Heart left ventricle (tissue), 16 donors: ENCODE results near the gene COX4I1. TPM values are rescaled to one million over a fixed set of nuclear protein-coding genes. Genes with fewer than 3 reads are reported as not detected.
A peak's percentile ranks its signal among the peaks of the same experiment; 100 is the strongest.

Experiments
- ATAC-seq, 4 donors: fragments of 200-7000 bp; cut with Tn5 transposase; one replicate each; pipeline ENCODE4 v1.9.1; 2020 to 2022; ENCODE audit warnings: moderate library complexity in 4 of 4, mild to moderate bottlenecking in 3 of 4, moderate number of reproducible peaks in 1 of 4
- DNase-seq, 5 donors: peaks; one replicate each; pipeline ENCODE4 v3.0.0-alpha.2; 2020
- H3K27ac ChIP-seq, 12 donors: fragments of 200-600 bp; sonication (generic) in 4 of 12; one replicate each; pipeline versions ENCODE4 v1.5.0 to v1.8.0; 2016 to 2022; ENCODE audit warnings: mild to moderate bottlenecking in 2 of 12
- H3K27me3 ChIP-seq, 9 donors: fragments of 200-600 bp; sonication (generic) in 2 of 9; one replicate each; pipeline versions ENCODE4 v1.5.1 to v1.8.0; 2016 to 2022; ENCODE audit warnings: mild to moderate bottlenecking in 3 of 9
- H3K36me3 ChIP-seq, 9 donors: fragments of 200-600 bp; sonication (generic) in 2 of 9; one replicate each; pipeline versions ENCODE4 v1.5.0 to v1.8.0; 2018 to 2022; ENCODE audit warnings: mild to moderate bottlenecking in 2 of 9
- H3K4me1 ChIP-seq, 12 donors: fragments of 200-600 bp; sonication (generic) in 4 of 12; one replicate each; pipeline versions ENCODE4 v1.5.0 to v1.8.0; 2016 to 2022; ENCODE audit warnings: mild to moderate bottlenecking in 3 of 12
- H3K4me3 ChIP-seq, 12 donors: fragments of 200-600 bp; sonication (generic) in 4 of 12; one replicate each; pipeline versions ENCODE4 v1.5.0 to v1.8.0; 2017 to 2022; ENCODE audit warnings: mild to moderate bottlenecking in 9 of 12, moderate library complexity in 4 of 12
- H3K9me3 ChIP-seq, 12 donors: fragments of 200-600 bp; sonication (generic) in 4 of 12; one replicate each; pipeline versions ENCODE4 v1.5.0 to v1.8.0; 2016 to 2022; ENCODE audit warnings: mild to moderate bottlenecking in 1 of 12
- POLR2A ChIP-seq, 2 donors: fragments of 450-650 bp; IDR thresholded peaks; one replicate each; pipeline ENCODE4 v1.6.1; 2017; ENCODE audit warnings: antibody characterized with exemption in 2 of 2, mild to moderate bottlenecking in 2 of 2, moderate library complexity in 2 of 2
- WGBS, 4 donors: extraction: QIAGEN DNeasy Blood & Tissue Kit in 2 of 4; methylation state at CpG; one replicate each; pipeline versions ENCODE4 v1.1.5 to v1.1.7; 2013 to 2018; 5-methylcytosine and 5-hydroxymethylcytosine counted together
- intact Hi-C, 10 donors: fragments of 100-400 bp; cut with DNase I; formaldehyde crosslinking; loops; one replicate each; pipeline versions ENCODE4 v1.11.1 to v1.14.2; 2022
- polyA plus RNA-seq, 2 donors: library from polyadenylated mRNA; stranded (reverse); fragments of 200-250 nt; gene quantifications; one replicate each; pipeline ENCODE4 v1.2.3, GENCODE V29; 2013
- total RNA-seq, 9 donors: library from RNA; depleted of rRNA in 2 of 9; stranded (reverse); fragments of >200 nt in 2 of 9; fragmentation: NEBNext Ultra II Directional in 3 of 9; extraction: Animal tissue kit (Norgen Biotek cat#: 25700) in 3 of 9; gene quantifications; one replicate each; pipeline versions ENCODE4 v1.1.0 to v1.2.4, GENCODE V29; 2016 to 2023
- TF ChIP-seq, protein P1 (sequence below), 12 donors: fragments of 200-600 bp; sonication (generic) in 4 of 12; IDR thresholded peaks; one replicate each; pipeline versions ENCODE4 v1.5.0 to v1.8.0; 2018 to 2022; ENCODE audit warnings: antibody characterized with exemption in 12 of 12, mild to moderate bottlenecking in 5 of 12
- donor health status: ischemic (EF 13 %, LVEDD 7.1; RV severe dilation, severe dysfunction).
- donor health status: healthy with polysubstance abuse.
- donor health status: DM: no; HTN: yes; CAD: no.
- donor health status: DM: no; HTN: no; CAD: no.
- donor health status: ischemic (EF 25% LVEDD 6.9; RV normal size, moderate dysfunction).
- donor health status: ischemic (EF 25% LVEDD 5.7; RV mildly dilated, moderate dysfunction).
- donor health status: healthy.
- donor health status: DM: yes; HTN: yes; CAD: no.
- donor health status: ischemic (EF 35%, LVEDD 5.7; RV mildly dilated, moderate dysfunction).
- donor health status: nonischemic (EF 11% LVEDD 7.7; RV severe dilation, severe dysfunction).
- donor health status: DM: yes; HTN: yes; CAD: no.
- donor health status: PGD.
- donor health status: ischemic (EF 29% LVEDD 5.4; RV normal size, mild dysfunction).
- donor health status: nonischemic (EF 23%, LVEDD 6.1; RV moderate dilation, normal function).

COX4I1 gene
- total and polyA plus RNA-seq, 11 donors = 1,047 to 5,448 (median 1,793) TPM

DNA sequence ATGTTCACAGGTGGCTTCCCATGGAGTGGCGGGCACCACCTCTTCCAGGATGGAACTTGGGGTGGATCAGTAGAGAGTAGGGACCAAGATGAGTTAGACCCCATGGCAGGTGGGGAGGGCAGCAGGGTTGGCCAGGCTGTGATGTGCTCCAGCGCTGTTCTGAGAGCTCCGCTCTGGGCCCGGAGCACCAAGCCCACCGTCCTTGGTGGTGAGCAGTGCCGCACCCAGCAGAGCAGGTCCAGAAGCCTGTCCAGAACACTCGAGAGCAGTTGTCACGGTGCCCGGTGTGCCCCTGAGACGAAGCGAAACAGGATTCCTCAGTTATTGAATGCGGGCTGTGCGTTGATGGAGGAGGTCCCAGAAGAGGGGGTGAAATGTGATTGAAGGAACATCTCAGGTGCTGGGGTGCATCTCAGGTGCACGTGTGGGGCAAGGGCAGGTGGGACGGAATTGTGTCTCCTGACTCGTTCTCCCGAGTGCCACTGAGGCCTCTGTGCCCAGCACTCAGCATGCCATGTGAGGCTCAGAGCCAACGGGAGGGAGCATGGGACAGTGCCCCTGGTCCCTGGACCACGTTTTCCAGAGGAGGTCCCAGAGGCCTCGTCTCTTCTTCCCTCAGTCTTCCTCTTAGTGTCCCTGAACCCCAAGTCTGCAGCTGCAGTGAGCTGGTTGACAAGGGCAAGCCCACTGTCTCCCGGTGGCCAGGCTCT lies 39.5 kb downstream of the COX4I1 start:
- intact Hi-C loops = no loop called here
- DNase-seq (peak in 1 of 5 donors; percentile 51), ATAC-seq (no peak)
- peaks cover 0 to 15% (median 0%) of the 10 kb centered on the region in 12 donors for H3K4me1 ChIP-seq
- H3K27ac ChIP-seq = no peak overlapping the region
- 88 to 96% (median 90%) methylated on average over 18 to 21 of the region's 21 CpGs for WGBS, 4 donors
- no peaks in the 10 kb centered on the region for H3K36me3 ChIP-seq
- peaks cover 0 to 3% (median 0%) of the 10 kb centered on the region in 12 donors for H3K9me3 ChIP-seq
- no peak overlapping the region for H3K4me3 ChIP-seq
- TF ChIP-seq, protein P1, sequence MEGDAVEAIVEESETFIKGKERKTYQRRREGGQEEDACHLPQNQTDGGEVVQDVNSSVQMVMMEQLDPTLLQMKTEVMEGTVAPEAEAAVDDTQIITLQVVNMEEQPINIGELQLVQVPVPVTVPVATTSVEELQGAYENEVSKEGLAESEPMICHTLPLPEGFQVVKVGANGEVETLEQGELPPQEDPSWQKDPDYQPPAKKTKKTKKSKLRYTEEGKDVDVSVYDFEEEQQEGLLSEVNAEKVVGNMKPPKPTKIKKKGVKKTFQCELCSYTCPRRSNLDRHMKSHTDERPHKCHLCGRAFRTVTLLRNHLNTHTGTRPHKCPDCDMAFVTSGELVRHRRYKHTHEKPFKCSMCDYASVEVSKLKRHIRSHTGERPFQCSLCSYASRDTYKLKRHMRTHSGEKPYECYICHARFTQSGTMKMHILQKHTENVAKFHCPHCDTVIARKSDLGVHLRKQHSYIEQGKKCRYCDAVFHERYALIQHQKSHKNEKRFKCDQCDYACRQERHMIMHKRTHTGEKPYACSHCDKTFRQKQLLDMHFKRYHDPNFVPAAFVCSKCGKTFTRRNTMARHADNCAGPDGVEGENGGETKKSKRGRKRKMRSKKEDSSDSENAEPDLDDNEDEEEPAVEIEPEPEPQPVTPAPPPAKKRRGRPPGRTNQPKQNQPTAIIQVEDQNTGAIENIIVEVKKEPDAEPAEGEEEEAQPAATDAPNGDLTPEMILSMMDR (IDR thresholded peaks at IDR 0.05) = no peak
- TF ChIP-seq POLR2A (IDR thresholded peaks at IDR 0.05) = no peak
- H3K27me3 ChIP-seq = peaks cover 0 to 43% (median 10%) of the 10 kb centered on the region in 9 donors

DNA sequence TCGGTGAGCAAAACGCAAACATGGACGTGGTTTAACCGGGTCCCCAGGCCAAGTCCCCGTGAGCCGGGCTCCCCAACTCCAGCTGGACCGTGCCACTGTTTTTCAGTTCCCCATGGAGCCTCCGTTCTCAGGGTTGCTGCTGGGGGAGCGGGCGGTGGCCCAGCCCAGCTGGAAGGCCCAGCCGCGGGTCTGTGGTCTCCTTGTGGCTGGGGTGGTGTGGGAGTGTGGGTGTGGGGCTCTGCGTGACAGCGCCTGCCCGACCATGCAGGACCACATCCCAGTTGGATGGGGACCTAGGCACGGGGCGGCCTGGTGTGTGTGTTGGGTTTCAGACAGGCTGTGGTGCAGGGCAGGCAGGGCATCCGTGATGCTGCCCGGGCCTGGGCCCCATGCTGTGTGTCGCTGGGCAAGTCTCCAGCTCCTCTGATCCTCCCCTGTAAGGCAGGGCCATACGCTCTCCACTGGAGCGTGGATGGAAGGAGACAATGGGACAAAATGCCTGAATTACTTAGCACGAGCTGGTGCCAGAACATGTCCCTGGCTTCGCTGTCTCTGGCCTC lies 40.3 kb downstream of the COX4I1 start:
- ATAC-seq = peak in 1 of 4 donors; percentile 14
- 88 to 93% (median 89%) methylated on average over 15 to 24 of the region's 24 CpGs for WGBS, 4 donors
- DNase-seq = no peak
- H3K9me3 ChIP-seq = peaks cover 0 to 3% (median 0%) of the 10 kb centered on the region in 12 donors
- H3K27me3 ChIP-seq = peaks cover 0 to 43% (median 10%) of the 10 kb centered on the region in 9 donors
- no peak overlapping the region for H3K27ac ChIP-seq
- intact Hi-C loops = no loop called here
- no peaks in the 10 kb centered on the region for H3K36me3 ChIP-seq
- TF ChIP-seq, protein P1 (IDR thresholded peaks at IDR 0.05) = no peak
- no peak for TF ChIP-seq POLR2A (IDR thresholded peaks at IDR 0.05)
- H3K4me1 ChIP-seq = peaks cover 0 to 15% (median 0%) of the 10 kb centered on the region in 12 donors
- no peak overlapping the region for H3K4me3 ChIP-seq

GRCh38 chr16:85840395-85840794 lies 40.9 kb downstream of the COX4I1 start:
- WGBS, 4 donors = 76 to 80% (median 79%) methylated on average over 8 to 9 of the region's 9 CpGs
- Histone ChIP-seq H3K4me1 (peaks cover 0 to 15% (median 0%) of the 10 kb centered on the region in 12 donors), H3K4me3 (no peak overlapping the region), H3K27ac (no peak overlapping the region), H3K36me3 (no peaks in the 10 kb centered on the region), H3K9me3 (peaks cover 0 to 3% (median 0%) of the 10 kb centered on the region in 12 donors), H3K27me3 (peaks cover 0 to 40% (median 12%) of the 10 kb centered on the region in 9 donors)
- ATAC-seq (no peak), DNase-seq (no peak)
- intact Hi-C loops = no loop called here
- TF ChIP-seq POLR2A (IDR thresholded peaks at IDR 0.05) = no peak
- TF ChIP-seq, protein P1 (IDR thresholded peaks at IDR 0.05) = no peak

DNA sequence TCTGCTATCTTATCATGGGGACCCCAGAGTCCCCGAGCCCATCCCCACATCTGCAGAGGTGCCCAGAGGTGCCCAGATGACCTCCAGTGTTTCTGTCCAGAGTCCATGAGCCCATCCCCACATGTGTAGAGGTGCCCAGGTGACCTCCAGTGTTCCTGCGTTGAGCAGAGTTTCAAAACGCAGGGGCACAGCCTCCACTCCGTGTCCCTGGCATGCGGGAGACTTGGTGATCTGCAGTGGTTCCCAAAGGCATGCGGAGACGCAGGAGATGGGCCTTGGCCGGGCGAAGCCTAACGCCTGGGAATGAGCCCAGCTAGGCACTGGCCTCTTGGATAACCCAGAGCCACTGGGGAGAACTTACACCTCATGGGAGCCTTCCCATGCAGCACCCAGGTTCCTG lies 41.3 kb downstream of the COX4I1 start:
- H3K36me3 ChIP-seq = no peaks in the 10 kb centered on the region
- intact Hi-C loops = no loop called here
- ATAC-seq (no peak), DNase-seq (no peak)
- peaks cover 0 to 37% (median 13%) of the 10 kb centered on the region in 9 donors for H3K27me3 ChIP-seq
- peaks cover 0 to 15% (median 0%) of the 10 kb centered on the region in 12 donors for H3K4me1 ChIP-seq
- no peak overlapping the region for H3K4me3 ChIP-seq
- 77 to 100% (median 89%) methylated on average over 7 to 10 of the region's 10 CpGs for WGBS, 4 donors
- TF ChIP-seq, protein P1 (IDR thresholded peaks at IDR 0.05) = no peak
- TF ChIP-seq POLR2A (IDR thresholded peaks at IDR 0.05) = no peak
- peaks cover 0 to 3% (median 0%) of the 10 kb centered on the region in 12 donors for H3K9me3 ChIP-seq
- no peak overlapping the region for H3K27ac ChIP-seq
